ENCODE results near the gene KMT2D.
"Not testable (repeated sequence)": the region's sequence is repeated elsewhere in the genome, so short reads cannot be mapped to it uniquely, and the experiment has no call there.

The KMT2D gene

GRCh38 chr12:49066120-49066519 lies 5.5 kb upstream of the KMT2D start:
- no peaks in the 10 kb centered on the region for H3K27me3 Mint-ChIP-seq
- H3K27ac Mint-ChIP-seq: no peak overlapping the region
- DNase-seq (ENCODE audit: low spot score in 2 of 2) (no peak), ATAC-seq (ENCODE audit: low read depth) (no peak)
- no peaks in the 10 kb centered on the region for H3K36me3 Mint-ChIP-seq
- H3K4me1 Mint-ChIP-seq: peaks cover 19% of the 10 kb centered on the region
- no peaks in the 10 kb centered on the region for H3K9me3 Mint-ChIP-seq
- no peak overlapping the region for H3K4me3 Mint-ChIP-seq

GRCh38 chr12:49064767-49065152 lies 4.2 kb upstream of the KMT2D start:
- ATAC-seq (ENCODE audit: low read depth) (no peak), DNase-seq (ENCODE audit: low spot score in 2 of 2) (no peak)
- Mint-ChIP-seq H3K9me3 (no peaks in the 10 kb centered on the region), H3K4me3 (no peak overlapping the region), H3K27me3 (no peaks in the 10 kb centered on the region), H3K36me3 (no peaks in the 10 kb centered on the region), H3K27ac (no peak overlapping the region), H3K4me1 (peaks cover 17% of the 10 kb centered on the region)

- ATAC-seq (ENCODE audit: low read depth); H3K9me3 Mint-ChIP-seq; H3K36me3 Mint-ChIP-seq; H3K27ac Mint-ChIP-seq; H3K27me3 Mint-ChIP-seq; DNase-seq (ENCODE audit: low spot score in 2 of 2): not testable (repeated sequence)
- H3K4me1 Mint-ChIP-seq: peaks cover 34% of the 10 kb centered on the region
- peak overlapping the region; percentile 47 for H3K4me3 Mint-ChIP-seq
Observed at GRCh38 chr12:49061916-49062315, 1.3 kb upstream of the KMT2D start.

GRCh38 chr12:49061157-49061650 lies 610 bp upstream of the KMT2D start:
- peaks cover 41% of the 10 kb centered on the region for H3K4me1 Mint-ChIP-seq
- no peak for ATAC-seq (ENCODE audit: low read depth)
- no peak for DNase-seq (ENCODE audit: low spot score in 2 of 2)
- H3K9me3 Mint-ChIP-seq: no peaks in the 10 kb centered on the region
- H3K4me3 Mint-ChIP-seq: peak overlapping the region; percentile 90
- peak overlapping the region; percentile 90 for H3K27ac Mint-ChIP-seq
- no peaks in the 10 kb centered on the region for H3K36me3 Mint-ChIP-seq
- H3K27me3 Mint-ChIP-seq: no peaks in the 10 kb centered on the region

- Mint-ChIP-seq H3K4me1 (peaks cover 57% of the 10 kb centered on the region), H3K4me3 (peak overlapping the region; percentile 90), H3K27me3 (no peaks in the 10 kb centered on the region), H3K27ac (peak overlapping the region; percentile 94), H3K9me3 (no peaks in the 10 kb centered on the region), H3K36me3 (peaks cover 9% of the 10 kb centered on the region)
- ATAC-seq (ENCODE audit: low read depth) (peak; percentile 1), DNase-seq (ENCODE audit: low spot score in 2 of 2) (no peak)
Observed at GRCh38 chr12:49059299-49060171, 1.1 kb downstream of the KMT2D start.

- no peaks in the 10 kb centered on the region for H3K9me3 Mint-ChIP-seq
Observed at GRCh38 chr12:49059045-49059298, 1.6 kb downstream of the KMT2D start.

GRCh38 chr12:49058366-49059044 lies 2.1 kb downstream of the KMT2D start:
- peaks cover 53% of the 10 kb centered on the region for H3K4me1 Mint-ChIP-seq

More at GRCh38 chr12:49059045-49059298, 1.6 kb downstream of the KMT2D start:
- no peak for ATAC-seq (ENCODE audit: low read depth)
- Mint-ChIP-seq H3K36me3 (peaks cover 9% of the 10 kb centered on the region), H3K4me3 (peak overlapping the region; percentile 90), H3K27me3 (no peaks in the 10 kb centered on the region), H3K27ac (peak overlapping the region; percentile 94), H3K4me1 (peaks cover 55% of the 10 kb centered on the region)
- DNase-seq (ENCODE audit: low spot score in 2 of 2): no peak

GRCh38 chr12:49057888-49058287 lies 2.7 kb downstream of the KMT2D start:
- no peaks in the 10 kb centered on the region for H3K27me3 Mint-ChIP-seq
- peaks cover 53% of the 10 kb centered on the region for H3K4me1 Mint-ChIP-seq
- peaks cover 13% of the 10 kb centered on the region for H3K36me3 Mint-ChIP-seq
- H3K9me3 Mint-ChIP-seq: no peaks in the 10 kb centered on the region
- ATAC-seq (ENCODE audit: low read depth) (no peak), DNase-seq (ENCODE audit: low spot score in 2 of 2) (no peak)
- H3K4me3 Mint-ChIP-seq: peak overlapping the region; percentile 90
- peak overlapping the region; percentile 71 for H3K27ac Mint-ChIP-seq

More at GRCh38 chr12:49058366-49059044, 2.1 kb downstream of the KMT2D start:
- Mint-ChIP-seq H3K27ac (peak overlapping the region; percentile 94), H3K9me3 (no peaks in the 10 kb centered on the region), H3K4me3 (peak overlapping the region; percentile 90), H3K36me3 (peaks cover 9% of the 10 kb centered on the region), H3K27me3 (no peaks in the 10 kb centered on the region)
- no peak for DNase-seq (ENCODE audit: low spot score in 2 of 2)
- no peak for ATAC-seq (ENCODE audit: low read depth)

- ATAC-seq (ENCODE audit: low read depth) (peak; percentile 67), DNase-seq (ENCODE audit: low spot score in 2 of 2) (peak; percentile 31 to 35)
- H3K27me3 Mint-ChIP-seq: no peaks in the 10 kb centered on the region
- H3K27ac Mint-ChIP-seq: peak overlapping the region; percentile 71
- H3K36me3 Mint-ChIP-seq: peaks cover 23% of the 10 kb centered on the region
- H3K4me3 Mint-ChIP-seq: peak overlapping the region; percentile 90
- H3K4me1 Mint-ChIP-seq: peaks cover 55% of the 10 kb centered on the region
- H3K9me3 Mint-ChIP-seq: no peaks in the 10 kb centered on the region
Observed at GRCh38 chr12:49055978-49056754, 4.4 kb downstream of the KMT2D start.

- peaks cover 60% of the 10 kb centered on the region for H3K4me1 Mint-ChIP-seq
- DNase-seq (ENCODE audit: low spot score in 2 of 2) (no peak), ATAC-seq (ENCODE audit: low read depth) (no peak)
- no peak overlapping the region for H3K4me3 Mint-ChIP-seq
- peaks cover 31% of the 10 kb centered on the region for H3K36me3 Mint-ChIP-seq
- H3K27me3 Mint-ChIP-seq: no peaks in the 10 kb centered on the region
- no peaks in the 10 kb centered on the region for H3K9me3 Mint-ChIP-seq
- H3K27ac Mint-ChIP-seq: peak overlapping the region; percentile 71
Observed at GRCh38 chr12:49055092-49055491, 5.5 kb downstream of the KMT2D start.

- peaks cover 60% of the 10 kb centered on the region for H3K4me1 Mint-ChIP-seq
- peaks cover 31% of the 10 kb centered on the region for H3K36me3 Mint-ChIP-seq
Observed at GRCh38 chr12:49054524-49054923, 6.1 kb downstream of the KMT2D start.

GRCh38 chr12:49054096-49054495 lies 6.5 kb downstream of the KMT2D start:
- Mint-ChIP-seq H3K36me3 (peaks cover 31% of the 10 kb centered on the region), H3K9me3 (no peaks in the 10 kb centered on the region), H3K4me1 (peaks cover 56% of the 10 kb centered on the region), H3K27ac (no peak overlapping the region), H3K27me3 (no peaks in the 10 kb centered on the region), H3K4me3 (no peak overlapping the region)
- ATAC-seq (ENCODE audit: low read depth) (no peak), DNase-seq (ENCODE audit: low spot score in 2 of 2) (no peak)

More at GRCh38 chr12:49054524-49054923, 6.1 kb downstream of the KMT2D start:
- ATAC-seq (ENCODE audit: low read depth) (no peak), DNase-seq (ENCODE audit: low spot score in 2 of 2) (no peak)
- Mint-ChIP-seq H3K4me3 (no peak overlapping the region), H3K9me3 (no peaks in the 10 kb centered on the region), H3K27me3 (no peaks in the 10 kb centered on the region), H3K27ac (no peak overlapping the region)

GRCh38 chr12:49052451-49053208 lies 8.0 kb downstream of the KMT2D start:
- peaks cover 41% of the 10 kb centered on the region for H3K36me3 Mint-ChIP-seq
- no peak overlapping the region for H3K4me3 Mint-ChIP-seq
- H3K27ac Mint-ChIP-seq: no peak overlapping the region
- no peaks in the 10 kb centered on the region for H3K9me3 Mint-ChIP-seq
- H3K4me1 Mint-ChIP-seq: peaks cover 42% of the 10 kb centered on the region
- H3K27me3 Mint-ChIP-seq: no peaks in the 10 kb centered on the region
- no peak for ATAC-seq (ENCODE audit: low read depth)
- DNase-seq (ENCODE audit: low spot score in 2 of 2): no peak

Data from memory B cell (primary cell).